CD4-positive, alpha-beta T cell treated with Interleukin-12 subunit alpha and Interleukin-12 subunit beta, for 1 hour (primary cell): ENCODE results near the gene SRGAP3.

ENCODE experiments used
- DNase-seq: peaks from one replicate; pipeline ENCODE4 v3.0.0-alpha.2; 2020

Gene SRGAP3

DNA sequence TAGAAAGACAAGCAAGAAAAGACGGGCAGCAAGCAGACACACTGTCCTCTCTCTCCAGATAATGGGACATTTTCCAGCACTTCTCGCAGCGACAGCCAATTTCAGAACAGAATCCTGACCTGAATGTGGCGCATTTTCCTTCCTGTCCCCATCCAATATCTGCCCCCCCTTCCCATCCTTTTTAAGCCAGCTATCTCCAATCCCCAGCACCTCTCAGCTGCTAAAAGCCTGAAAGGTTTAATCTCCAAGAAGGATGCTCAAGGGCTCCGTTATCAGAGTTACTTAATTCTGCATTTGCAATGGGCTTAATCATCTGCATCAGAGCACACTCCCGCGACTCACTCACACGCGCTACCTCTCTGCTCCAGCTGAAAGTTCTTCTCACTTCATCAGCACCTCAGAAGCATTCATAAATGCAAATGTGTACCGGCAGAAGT is 50.5 kb downstream of the SRGAP3 start:
- no peak for DNase-seq

DNA sequence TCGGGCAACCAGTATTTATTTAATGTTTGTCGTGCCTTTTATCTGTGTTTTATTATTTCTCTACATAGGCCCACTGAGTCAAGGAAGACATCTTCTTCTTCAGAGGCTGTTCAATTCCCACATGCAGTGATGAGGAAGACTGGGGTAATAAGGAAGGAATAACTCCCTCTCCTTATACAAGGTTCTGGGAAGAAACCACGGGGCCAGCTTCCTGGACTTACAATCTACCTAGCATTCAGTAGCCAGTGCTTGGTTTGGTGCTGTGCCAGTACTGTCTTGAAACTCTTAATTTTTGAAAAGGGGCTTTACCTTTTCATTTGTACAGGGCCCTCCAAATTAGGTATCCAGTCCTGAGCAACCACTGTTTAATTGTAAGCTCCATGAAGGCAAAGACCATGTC is 51.2 kb downstream of the SRGAP3 start:
- DNase-seq, result no peak

DNA sequence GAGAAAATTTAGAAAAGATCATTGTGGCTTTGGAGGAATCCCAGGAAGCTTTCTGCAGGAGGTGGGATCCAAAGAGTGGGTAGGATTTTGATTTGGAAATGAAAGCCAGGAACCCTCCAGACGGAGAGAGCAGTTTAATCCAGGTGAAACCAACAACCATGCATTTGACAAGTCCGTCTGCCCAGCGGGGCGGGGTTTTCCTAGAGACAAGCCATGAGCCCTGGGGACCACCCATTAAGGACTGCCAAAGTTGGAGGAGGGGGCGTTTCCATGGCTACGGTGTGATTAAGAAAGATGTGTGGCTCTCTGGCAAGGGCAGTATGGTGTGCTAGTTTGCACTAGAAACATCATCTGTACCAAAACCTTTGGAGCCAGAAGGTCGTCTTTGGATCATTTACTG is 53.4 kb downstream of the SRGAP3 start:
- DNase-seq, result no peak

DNA sequence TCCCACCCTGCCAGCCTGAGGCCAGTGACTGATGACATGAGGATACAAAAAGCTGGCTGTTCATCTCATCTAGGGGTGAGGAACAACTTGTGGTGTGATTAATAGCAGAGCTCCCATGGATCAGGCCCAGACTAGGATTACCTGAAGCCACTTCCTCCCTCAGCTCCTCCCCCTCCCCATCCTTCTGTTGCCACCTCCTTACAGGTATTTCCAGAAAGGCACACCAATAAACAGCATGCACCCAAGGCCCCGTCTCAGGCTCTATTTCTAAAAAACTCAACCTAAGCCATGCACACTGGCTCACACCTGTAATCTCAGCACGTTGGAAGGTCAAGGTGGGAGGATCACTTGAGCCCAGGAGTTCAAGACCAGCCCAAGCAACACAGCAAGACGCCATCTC is 54.1 kb downstream of the SRGAP3 start:
- DNase-seq, result no peak

DNA sequence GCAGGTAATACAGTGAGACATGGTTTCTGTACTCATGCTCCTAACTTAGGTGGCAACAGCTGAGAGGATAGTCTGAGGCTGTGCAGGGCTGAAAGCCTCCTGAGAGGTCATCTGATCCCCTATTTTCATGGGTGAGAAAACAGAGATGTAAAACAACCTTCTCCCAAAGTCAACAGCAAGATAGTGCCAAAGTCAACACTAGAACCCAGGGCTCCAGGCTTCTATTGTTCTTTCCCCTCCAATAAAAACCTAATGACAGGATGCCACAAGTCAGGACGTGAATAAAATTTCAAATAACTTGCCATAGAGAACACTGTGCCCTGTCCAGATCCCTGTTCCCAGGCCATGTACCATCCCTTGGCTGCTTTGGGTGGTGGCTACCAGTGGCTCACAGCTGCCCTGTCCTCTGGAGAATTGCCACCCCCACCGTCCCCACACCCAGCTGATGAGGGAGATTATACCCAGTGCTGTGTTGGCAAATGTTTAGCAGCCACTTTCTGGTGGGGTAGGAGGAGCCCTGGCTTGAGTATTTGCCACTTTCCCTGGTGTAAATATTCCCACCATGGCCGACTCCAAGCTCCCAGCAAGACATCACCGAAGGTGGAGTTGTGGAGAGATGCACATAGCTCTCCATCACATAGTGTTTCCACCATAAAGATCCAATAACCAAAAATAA is 54.8 kb downstream of the SRGAP3 start:
- DNase-seq, result no peak

DNA sequence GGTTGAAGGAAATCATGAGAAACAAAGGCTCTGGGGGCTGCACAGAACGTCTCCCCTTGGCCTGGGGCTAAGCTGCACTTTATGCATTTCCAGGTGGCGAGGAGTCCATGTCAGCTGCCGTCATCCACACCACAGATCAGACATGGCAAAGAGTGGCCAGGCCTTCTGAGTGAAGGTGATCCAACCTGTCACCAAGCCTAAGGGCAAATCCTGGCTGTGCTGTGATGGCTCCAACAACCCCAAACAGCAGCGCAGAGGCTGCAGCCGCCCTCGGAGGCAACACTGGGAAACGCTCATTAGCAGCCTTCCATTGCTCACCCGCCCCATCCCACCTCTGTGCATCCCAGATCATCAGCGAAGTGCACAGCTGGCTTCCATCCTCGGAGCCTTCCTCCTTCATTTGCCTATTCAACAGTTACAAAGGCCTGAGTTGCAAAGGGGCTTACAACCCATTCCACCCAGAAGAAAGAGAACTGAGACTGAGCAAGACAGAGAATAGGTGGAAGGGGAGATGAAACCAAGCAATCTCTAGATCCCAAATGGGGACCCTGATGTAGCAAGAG is 55.7 kb downstream of the SRGAP3 start:
- no peak for DNase-seq

DNA sequence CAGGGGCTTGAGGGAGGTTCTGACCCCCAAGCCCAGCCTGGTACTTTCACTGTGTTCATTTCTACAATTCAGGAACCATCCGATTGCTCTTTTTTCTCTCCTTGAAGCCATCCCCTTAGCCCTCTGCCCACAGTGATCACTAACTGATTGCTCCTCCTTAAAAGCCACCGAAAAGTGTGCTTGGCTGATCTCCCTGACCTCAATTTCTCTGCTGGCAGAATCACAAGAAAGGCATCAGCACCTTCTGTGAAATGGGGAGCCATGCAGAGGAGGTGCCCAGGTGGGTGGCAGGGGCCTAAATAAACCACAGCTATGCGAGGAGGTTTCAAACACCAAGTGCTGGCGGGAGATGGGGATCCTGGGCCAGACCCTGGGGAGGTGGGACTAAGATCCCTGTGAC is 56.2 kb downstream of the SRGAP3 start:
- no peak for DNase-seq

DNA sequence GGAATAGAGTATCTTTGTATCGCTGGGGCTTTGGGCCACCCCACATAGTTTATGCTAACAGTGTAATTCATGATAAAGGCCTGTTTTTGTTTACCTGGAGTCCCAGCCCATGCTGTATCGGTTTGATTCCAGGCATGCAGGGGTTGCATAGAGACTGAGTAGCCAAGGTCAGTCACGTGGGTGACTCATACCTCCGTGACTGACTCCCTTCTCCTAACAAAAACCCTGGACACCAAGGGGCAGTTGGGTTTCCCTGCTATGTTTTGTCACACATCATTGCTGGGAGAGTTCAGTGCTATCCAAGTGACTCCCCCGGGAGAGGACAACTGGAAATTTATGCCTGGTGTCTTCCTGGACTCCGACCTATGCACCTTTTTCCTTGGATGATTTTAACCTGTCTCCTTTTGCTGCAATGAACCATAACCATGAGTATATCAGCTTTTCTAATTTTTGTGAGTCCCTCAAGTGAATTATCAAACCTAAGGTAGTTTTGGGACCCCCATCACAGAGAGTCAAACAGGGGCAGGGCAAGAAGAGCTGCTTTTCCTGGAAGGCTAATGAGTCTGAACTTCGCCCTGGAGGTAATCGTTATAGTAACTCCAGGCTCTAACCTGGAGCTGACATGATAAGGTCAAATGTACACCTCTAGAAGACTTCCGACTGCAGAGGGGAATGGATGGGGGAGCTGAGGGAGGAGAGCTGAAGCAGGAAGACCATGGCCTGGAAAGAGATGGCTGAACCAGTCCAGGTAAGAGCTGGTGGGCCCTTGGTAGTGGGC is 57.0 kb downstream of the SRGAP3 start:
- DNase-seq, result no peak

DNA sequence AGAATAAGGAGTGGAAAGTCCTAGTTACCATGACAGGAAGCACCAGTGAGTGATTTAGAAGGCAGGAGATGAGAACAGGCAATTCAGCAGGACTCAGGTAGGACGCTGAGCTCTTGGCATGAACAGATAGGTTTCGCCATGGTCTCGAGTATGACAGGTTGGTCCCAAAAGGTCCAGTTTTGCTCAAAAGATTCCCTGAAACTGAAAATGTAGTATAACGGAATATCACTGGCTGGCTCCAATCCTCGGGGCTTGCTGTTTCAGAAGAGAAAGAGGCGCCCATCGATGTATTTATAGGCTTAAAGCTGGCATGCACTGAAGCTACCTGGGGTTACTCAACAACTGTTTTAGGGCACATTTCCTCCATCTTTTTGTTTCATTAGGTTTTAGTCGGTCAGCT is 59.2 kb downstream of the SRGAP3 start:
- DNase-seq, result no peak

DNA sequence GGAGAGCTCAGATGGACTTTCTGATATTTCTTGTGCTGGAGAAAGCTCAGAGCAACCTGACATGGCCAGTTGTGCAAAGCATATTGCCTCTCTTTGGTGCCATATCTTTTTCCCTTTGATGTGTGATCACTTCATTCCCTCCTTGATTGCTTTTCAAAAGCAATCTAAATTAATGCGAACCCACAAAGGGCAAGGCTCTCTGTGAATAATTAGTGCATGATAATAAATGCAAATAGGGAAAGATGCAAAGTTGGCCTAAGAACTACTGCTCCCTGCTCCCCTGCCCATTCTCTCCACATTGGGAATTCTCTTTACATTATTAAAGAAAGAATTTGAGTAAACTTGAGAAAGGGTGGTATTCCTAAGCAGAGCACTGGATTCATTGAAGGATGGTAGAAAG is 60.9 kb downstream of the SRGAP3 start:
- DNase-seq, result no peak

DNA sequence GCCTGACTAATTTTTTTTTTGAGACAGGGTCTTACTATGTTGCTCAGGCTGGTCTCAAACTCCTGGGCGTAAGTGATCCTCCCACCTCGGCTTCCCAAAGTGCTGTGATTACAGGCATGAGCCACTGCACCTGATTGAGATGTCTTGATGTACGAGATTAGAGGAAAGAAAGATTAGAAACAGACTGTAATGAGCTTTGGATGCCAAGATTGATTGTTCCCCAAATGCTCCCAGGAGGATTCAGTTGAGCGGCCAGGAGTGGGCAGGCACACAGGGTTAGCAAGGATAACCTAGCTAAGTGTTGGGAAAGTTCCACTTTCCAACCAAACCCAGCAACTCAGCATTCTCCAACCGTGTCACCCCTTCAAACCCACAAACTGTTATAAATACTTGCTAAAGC is 63.7 kb downstream of the SRGAP3 start:
- DNase-seq, result no peak

DNA sequence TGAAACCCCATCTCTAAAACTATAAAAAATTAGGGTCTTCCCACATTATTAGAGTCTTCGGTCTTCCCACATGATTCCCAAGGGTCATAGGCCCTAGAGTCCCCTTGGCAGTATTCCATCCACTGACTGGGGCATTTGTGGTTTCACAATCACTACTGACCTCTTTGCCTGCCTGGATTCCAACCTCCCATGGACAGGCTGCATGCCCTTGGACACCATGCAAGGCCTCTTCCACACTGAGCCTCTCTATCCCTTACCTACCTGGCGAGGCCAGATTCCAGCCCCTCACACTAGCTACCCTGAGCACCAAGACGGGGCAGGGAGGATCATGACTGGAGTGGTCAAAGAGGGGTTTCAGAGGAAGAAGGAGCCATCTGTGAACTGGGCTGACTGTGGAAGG is 64.4 kb downstream of the SRGAP3 start:
- DNase-seq, result no peak

DNA sequence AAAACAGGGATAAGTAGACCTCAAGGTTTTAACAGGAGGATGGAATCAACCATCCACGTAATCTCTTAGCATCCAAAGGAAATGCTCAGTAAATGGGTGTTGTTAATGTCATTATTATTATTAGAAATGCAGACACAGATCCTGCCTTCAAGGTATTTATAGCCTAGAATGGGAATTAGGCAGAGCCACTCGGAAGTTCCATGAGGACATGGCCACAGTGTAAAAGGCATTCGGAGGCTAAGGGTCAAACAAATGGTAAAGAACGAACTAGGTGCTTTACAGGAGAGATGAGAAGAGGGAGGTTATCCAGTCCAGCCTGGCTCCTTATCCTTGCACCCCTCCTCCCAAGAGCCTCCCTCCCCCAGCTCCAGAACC is 65.0 kb downstream of the SRGAP3 start:
- no peak for DNase-seq

DNA sequence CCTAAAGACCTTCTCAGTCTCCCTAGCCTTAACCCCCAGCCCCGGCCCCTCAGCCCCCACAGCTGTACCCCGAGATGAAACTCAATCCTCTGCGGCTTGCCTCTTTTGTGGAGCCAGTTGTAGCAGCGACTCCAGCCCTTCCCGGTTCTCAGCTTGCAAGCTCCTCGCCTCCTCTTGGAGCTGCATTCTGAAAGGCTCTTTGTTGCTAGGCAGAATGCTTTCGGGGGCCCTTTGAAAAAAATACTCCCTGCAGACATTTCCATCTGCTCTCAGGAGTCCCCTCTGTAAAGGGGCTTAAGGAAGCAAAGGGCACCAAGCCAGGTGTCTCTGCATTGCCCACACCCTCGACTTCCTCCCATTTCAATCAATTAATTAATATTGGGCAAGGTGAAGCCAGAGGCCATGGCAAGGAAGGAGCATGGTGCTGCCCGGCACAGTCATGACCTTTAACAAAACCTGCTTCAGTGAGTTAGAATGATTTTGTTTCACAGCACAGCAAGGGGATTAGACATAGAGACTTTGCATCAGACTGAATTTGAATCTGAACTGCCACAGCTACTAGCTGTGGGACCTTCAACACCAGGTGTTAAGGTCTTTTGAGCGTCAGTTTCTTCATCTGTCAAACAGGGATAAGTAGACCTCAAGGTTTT is 65.5 kb downstream of the SRGAP3 start:
- no peak for DNase-seq

DNA sequence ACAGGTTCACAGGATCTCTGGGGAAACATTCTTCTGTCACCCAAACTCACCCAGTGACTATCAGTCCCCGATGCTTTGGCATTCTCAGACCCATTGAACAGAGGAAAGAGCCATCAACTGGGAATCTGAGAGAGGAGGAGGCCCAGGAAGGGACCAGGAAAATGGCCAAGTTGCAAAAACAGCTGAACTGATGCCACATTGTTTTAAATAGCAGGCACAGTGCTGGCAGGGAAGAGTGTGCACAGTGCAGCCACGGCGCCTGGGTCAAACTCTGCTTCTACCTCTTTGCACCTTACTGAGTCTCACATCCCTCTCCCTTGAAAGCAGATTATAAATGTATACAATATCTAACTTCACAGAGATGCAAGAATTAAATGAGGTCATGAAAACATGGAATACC is 66.4 kb downstream of the SRGAP3 start:
- DNase-seq, result no peak

DNA sequence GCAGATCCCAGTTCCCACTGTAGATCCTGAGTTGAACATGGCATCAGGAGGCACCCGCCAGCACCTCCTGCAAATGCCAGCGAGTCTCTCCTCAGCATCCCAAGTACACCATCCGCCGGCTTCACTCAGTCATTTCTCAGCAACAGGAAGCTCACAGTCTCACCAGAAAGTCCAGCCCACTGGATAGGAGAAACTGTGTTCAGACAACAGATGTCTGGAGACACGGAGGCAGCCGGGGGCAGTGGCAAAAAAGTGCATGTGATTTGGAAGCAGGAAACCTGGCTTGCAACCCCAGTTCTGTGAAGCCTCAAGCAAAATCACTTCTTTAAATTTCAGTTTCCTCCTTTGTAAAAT is 68.7 kb downstream of the SRGAP3 start:
- DNase-seq, result no peak

DNA sequence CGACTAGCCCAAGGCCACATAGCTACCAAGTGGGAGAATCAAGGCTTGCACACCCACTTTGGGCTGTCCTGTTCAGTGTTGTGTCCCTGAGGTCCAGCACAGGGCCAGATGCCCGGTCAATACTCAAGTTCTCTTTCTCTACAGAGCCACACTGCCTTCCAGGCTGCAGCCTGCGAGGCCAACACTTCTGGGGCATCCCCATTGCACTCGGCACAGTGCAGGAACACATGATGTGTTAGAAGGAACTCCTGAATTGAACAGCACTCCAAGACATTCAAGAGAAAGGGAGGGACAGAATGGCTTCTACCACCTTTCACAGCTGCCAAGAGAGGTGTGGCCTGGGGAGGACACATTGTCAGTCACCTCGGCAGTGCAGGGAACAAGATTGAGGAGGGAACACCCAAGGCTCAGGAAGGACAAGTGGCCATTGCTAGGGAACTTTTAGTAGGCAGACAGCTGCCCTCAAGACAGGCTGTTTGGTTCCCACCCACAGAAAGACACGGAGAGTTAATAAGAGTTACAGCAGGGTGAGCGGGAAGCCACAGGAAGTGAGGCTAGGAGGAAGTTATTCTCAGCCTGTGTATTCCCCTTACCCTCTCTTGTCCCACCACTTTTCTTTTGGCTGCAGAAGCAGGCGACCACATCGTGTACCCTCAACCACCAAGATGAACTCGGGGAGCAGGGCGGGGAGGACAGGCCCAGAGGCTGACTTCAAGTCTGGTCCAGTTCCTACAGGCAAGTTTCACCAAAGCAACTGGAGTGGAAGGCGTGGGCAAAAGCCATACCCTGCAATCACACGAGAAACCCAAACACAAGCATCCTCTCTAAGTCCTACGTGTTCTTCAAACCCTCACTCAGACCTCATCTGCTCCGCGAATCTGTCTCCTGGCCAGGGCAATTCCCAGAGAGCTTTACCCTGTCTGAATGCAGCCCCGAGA is 69.4 kb downstream of the SRGAP3 start:
- no peak for DNase-seq

DNA sequence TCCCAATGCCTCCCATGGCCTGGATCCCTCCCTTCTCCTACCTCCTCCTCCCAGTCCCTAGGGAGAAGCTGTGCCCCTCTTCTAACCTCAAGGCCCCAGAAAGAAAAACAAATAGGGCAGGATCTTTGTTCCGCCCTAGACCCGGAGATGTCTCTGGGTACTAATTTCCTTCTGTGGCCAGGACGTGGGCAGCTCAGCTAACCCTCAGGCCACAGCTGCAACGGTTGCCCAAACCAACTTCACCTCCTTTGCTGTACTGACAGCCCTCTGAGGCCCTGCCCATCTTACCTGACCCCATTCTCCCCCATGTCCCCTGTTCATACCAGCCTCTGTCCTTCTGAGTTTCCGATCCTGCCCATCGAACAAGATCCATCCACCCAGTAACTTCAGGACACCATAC is 70.7 kb downstream of the SRGAP3 start:
- no peak for DNase-seq

DNA sequence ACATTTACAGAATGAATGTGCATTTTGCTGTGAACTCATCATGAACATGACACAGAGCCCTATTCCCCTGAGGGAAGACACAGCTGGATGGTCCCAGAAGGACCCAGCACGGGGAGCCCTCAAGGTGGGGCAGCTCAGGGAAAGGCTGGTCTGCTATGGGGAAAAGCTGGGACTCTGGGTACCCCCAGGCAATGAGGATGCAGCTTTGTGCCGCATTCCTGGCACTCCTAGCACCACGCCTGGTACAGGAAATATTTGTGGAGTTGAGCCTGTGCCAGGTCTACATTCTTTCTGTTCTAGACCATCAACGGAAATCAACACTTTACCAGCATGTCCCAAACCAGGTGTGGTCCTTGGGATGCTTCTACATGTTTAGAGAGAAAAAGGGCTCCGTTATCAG is 74.0 kb downstream of the SRGAP3 start:
- DNase-seq, result no peak

DNA sequence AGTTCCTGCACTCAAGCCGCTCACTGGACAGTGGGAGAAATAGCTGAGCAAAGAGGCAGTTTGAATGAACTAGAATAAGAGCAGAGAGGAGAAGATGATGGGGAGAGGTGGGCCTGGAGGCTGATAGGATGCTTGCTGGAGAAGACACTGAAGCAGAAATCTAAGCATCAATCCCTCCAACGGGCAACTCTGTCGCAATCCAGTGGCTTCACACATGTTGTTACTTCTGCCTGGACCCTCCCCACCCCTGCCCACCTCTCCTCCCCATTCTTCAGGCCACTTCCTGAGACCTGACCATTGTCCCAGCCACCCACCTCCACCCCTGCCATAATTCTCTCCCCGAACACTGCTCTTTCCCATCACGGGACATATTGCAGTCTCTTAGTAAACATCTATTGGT is 76.0 kb downstream of the SRGAP3 start:
- no peak for DNase-seq

DNA sequence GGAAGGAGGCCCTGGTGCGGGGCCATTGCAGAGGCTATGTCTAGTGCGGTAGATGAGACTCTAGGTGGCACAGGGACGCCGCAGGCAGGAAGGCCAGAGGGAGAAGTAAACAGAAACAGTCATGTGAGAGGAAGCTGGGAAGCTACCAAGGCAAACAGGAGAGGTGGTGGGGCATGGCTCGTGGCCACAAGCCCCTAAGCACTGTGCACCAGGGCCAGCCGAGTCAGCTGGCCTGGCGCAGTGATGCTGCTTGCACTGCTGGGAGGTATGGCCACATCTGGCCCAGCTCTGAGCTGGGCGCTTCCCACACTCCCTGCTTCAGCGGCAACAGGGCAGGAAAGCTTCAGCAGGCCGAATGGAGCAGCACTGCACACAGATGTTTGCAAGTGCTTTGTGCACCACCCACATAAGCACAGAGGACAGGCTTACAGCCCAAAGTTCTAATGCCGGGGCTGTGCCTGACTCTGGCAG is 76.6 kb downstream of the SRGAP3 start:
- no peak for DNase-seq

DNA sequence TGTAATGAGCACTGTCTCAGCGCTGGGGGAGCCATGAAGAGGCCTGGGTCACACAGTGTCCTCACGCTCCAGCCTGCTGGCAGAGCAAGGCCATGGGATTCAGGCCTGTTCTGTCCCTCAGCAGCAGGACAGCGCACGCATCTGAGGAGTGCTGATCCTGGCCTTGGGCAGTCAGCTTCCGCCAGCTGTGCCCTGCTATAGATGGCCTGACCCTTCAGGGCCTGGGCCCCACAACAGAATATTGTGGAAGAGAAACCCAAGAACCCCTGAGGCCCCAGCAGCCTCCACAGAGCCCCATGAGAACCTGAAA is 78.6 kb downstream of the SRGAP3 start:
- no peak for DNase-seq
